Activated CD8-positive, alpha-beta T cell treated with anti-CD3 and anti-CD28 coated beads, Interleukin-2, amount 10 ng/mL, durations not matched to agents 7 days and 5 days (primary cell): ENCODE results near the gene SFXN1. TPM values are rescaled to one million over a fixed set of nuclear protein-coding genes. Genes with fewer than 3 reads are reported as not detected.
A peak's percentile ranks its signal among the peaks of the same experiment; 100 is the strongest.
"Not testable (repeated sequence)": the region's sequence is repeated elsewhere in the genome, so short reads cannot be mapped to it uniquely, and the experiment has no call there.

Experiments used
- ATAC-seq: fragments of 150-1000 bp; cut with Tn5 transposase; one replicate; pipeline ENCODE4 v1.10.0; 2021; ENCODE audit warnings: moderate library complexity
- CTCF ChIA-PET: fragments of 350-600 bp; sonication (Branson Sonifier 250); formaldehyde crosslinking; loops from one replicate; lab custom pipeline; 2021; ENCODE audit warnings: antibody characterized with exemption; lab: Charles Lee
- POLR2A ChIA-PET: fragments of 350-600 bp; sonication (Branson Sonifier 250); formaldehyde crosslinking; loops from one replicate; lab custom pipeline; 2021; ENCODE audit warnings: antibody characterized with exemption; lab: Charles Lee
- DNase-seq: peaks from one replicate; pipeline ENCODE4 v3.0.0-alpha.2; 2020
- H3K27ac Mint-ChIP-seq: one replicate; pipeline ENCODE4 v1.8.0; 2021; ENCODE audit warnings: mild to moderate bottlenecking, mixed read lengths
- H3K27me3 Mint-ChIP-seq: one replicate; pipeline ENCODE4 v1.8.0; 2021; ENCODE audit warnings: low read depth, mixed read lengths
- H3K36me3 Mint-ChIP-seq: one replicate; pipeline ENCODE4 v1.8.0; 2021; ENCODE audit warnings: low read depth, mixed read lengths
- H3K4me1 Mint-ChIP-seq: one replicate; pipeline ENCODE4 v1.8.0; 2021; ENCODE audit warnings: low read depth, mixed read lengths
- H3K4me3 Mint-ChIP-seq: one replicate; pipeline ENCODE4 v1.8.0; 2021; ENCODE audit warnings: mild to moderate bottlenecking, mixed read lengths
- H3K9me3 Mint-ChIP-seq: one replicate; pipeline ENCODE4 v1.8.0; 2022; ENCODE audit warnings: mixed read lengths; ENCODE audit not compliant: insufficient read depth
- total RNA-seq, 2 experiments: library from RNA; stranded (reverse); gene quantifications; one replicate each; pipeline ENCODE4 v1.2.3, GENCODE V29; 2021

SFXN1 gene
- total RNA-seq, 2 experiments from 2014 or later = 261 to 271 TPM

GRCh38 chr5:175520873-175521272 is 42.5 kb downstream of the SFXN1 start:
- ATAC-seq (no peak), DNase-seq (peak; percentile 23)
- Mint-ChIP-seq H3K27ac (peak overlapping the region; percentile 94), H3K9me3 (peaks cover 12% of the 10 kb centered on the region), H3K36me3 (peaks cover 86% of the 10 kb centered on the region), H3K4me3 (peak overlapping the region; percentile 62), H3K27me3 (no peaks in the 10 kb centered on the region), H3K4me1 (peaks cover 89% of the 10 kb centered on the region)
- CTCF ChIA-PET = interaction anchor here (0.7 to 7.9 kb wide), 6 partner anchors 9 to 56 kb away, joined by 3 to 70 read pairs (median 6); no protein-coding TSS in a partner anchor
- POLR2A ChIA-PET = interaction anchor here (0.7 to 3.5 kb wide), 4 partner anchors 37 to 133 kb away, joined by 3 to 15 read pairs (median 4); no protein-coding TSS in a partner anchor

GRCh38 chr5:175521313-175521833 is 43.0 kb downstream of the SFXN1 start:
- ATAC-seq = peak; percentile 60
- DNase-seq = peak; percentile 54
- POLR2A ChIA-PET = interaction anchor here (0.7 to 3.5 kb wide), 4 partner anchors 38 to 133 kb away, joined by 3 to 15 read pairs (median 4); no protein-coding TSS in a partner anchor
- Mint-ChIP-seq H3K36me3 (peaks cover 83% of the 10 kb centered on the region), H3K4me3 (peak overlapping the region; percentile 62), H3K9me3 (peaks cover 12% of the 10 kb centered on the region), H3K27me3 (no peaks in the 10 kb centered on the region), H3K27ac (peak overlapping the region; percentile 94), H3K4me1 (peaks cover 87% of the 10 kb centered on the region)
- CTCF ChIA-PET = interaction anchor here (0.7 to 7.9 kb wide), 6 partner anchors 10 to 208 kb away, joined by 3 to 70 read pairs (median 6); no protein-coding TSS in a partner anchor

GRCh38 chr5:175523292-175523691 is 44.9 kb downstream of the SFXN1 start:
- H3K27ac Mint-ChIP-seq = peak overlapping the region; percentile 84
- peak overlapping the region; percentile 57 for H3K4me3 Mint-ChIP-seq
- POLR2A ChIA-PET = interaction anchor here (0.9 to 1.0 kb wide), 2 partner anchors 43 kb away, joined by 3 to 5 read pairs; no protein-coding TSS in a partner anchor
- CTCF ChIA-PET = interaction anchor here (0.9 to 7.9 kb wide), 3 partner anchors 11 to 59 kb away, joined by 3 to 70 read pairs (median 5); no protein-coding TSS in a partner anchor
- H3K9me3 Mint-ChIP-seq = peaks cover 9% of the 10 kb centered on the region
- H3K36me3 Mint-ChIP-seq = peaks cover 78% of the 10 kb centered on the region
- no peaks in the 10 kb centered on the region for H3K27me3 Mint-ChIP-seq
- peaks cover 72% of the 10 kb centered on the region for H3K4me1 Mint-ChIP-seq
- DNase-seq = no peak
- ATAC-seq = no peak

GRCh38 chr5:175524211-175524610 is 45.9 kb downstream of the SFXN1 start:
- Mint-ChIP-seq H3K9me3 (peaks cover 1% of the 10 kb centered on the region), H3K36me3 (peaks cover 74% of the 10 kb centered on the region), H3K4me1 (peaks cover 63% of the 10 kb centered on the region), H3K27me3 (no peaks in the 10 kb centered on the region), H3K27ac (peak overlapping the region; percentile 44), H3K4me3 (peak overlapping the region; percentile 22)
- ATAC-seq (no peak), DNase-seq (no peak)
- ChIA-PET POLR2A (interaction anchor here (0.9 kb wide), 1 partner anchor 44 kb away, joined by 3 read pairs; no protein-coding TSS in a partner anchor), CTCF (interaction anchor here (2.7 to 7.9 kb wide), 2 partner anchors 10 to 177 kb away, joined by 8 to 70 read pairs; no protein-coding TSS in a partner anchor)

GRCh38 chr5:175526691-175527090 is 48.3 kb downstream of the SFXN1 start:
- peaks cover 47% of the 10 kb centered on the region for H3K4me1 Mint-ChIP-seq
- DNase-seq (no peak), ATAC-seq (no peak)
- H3K27me3 Mint-ChIP-seq = no peaks in the 10 kb centered on the region
- CTCF ChIA-PET = interaction anchor here (0.8 to 2.7 kb wide), 3 partner anchors 9 to 174 kb away, joined by 3 to 8 read pairs (median 3); no protein-coding TSS in a partner anchor
- H3K9me3 Mint-ChIP-seq = no peaks in the 10 kb centered on the region
- peaks cover 70% of the 10 kb centered on the region for H3K36me3 Mint-ChIP-seq
- H3K4me3 Mint-ChIP-seq = no peak overlapping the region
- POLR2A ChIA-PET = interaction anchor here (0.6 to 2.6 kb wide), 2 partner anchors 10 to 238 kb away, joined by 4 to 11 read pairs; no protein-coding TSS in a partner anchor
- H3K27ac Mint-ChIP-seq = no peak overlapping the region

- H3K36me3 Mint-ChIP-seq = peaks cover 54% of the 10 kb centered on the region
- ATAC-seq (no peak), DNase-seq (no peak)
- H3K9me3 Mint-ChIP-seq = no peaks in the 10 kb centered on the region
- H3K27me3 Mint-ChIP-seq = no peaks in the 10 kb centered on the region
- ChIA-PET POLR2A (interaction anchor here (0.6 kb wide), 1 partner anchor 15 kb away, joined by 3 read pairs; no protein-coding TSS in a partner anchor), CTCF (interaction anchor here (0.7 to 9.5 kb wide), 8 partner anchors 10 to 198 kb away, joined by 3 to 109 read pairs (median 6); no protein-coding TSS in a partner anchor)
- no peak overlapping the region for H3K4me3 Mint-ChIP-seq
- peaks cover 44% of the 10 kb centered on the region for H3K4me1 Mint-ChIP-seq
- no peak overlapping the region for H3K27ac Mint-ChIP-seq
These were observed 53.0 kb downstream of the SFXN1 start for GRCh38 chr5:175531361-175531760.

- ChIA-PET POLR2A (interaction anchor here (0.6 to 1.2 kb wide), 4 partner anchors 119 to 1002 kb away, joined by 3 to 4 read pairs (median 3); partner anchors contain the start of gene HRH2), CTCF (interaction anchor here (0.6 to 9.5 kb wide), 64 partner anchors 8 to 1846 kb away, joined by 3 to 109 read pairs (median 6); partner anchors contain the start of gene HRH2)
- ATAC-seq (peak; percentile 99), DNase-seq (peak; percentile 89)
- Mint-ChIP-seq H3K27ac (no peak overlapping the region), H3K27me3 (no peaks in the 10 kb centered on the region), H3K4me3 (peak overlapping the region; percentile 9), H3K4me1 (peaks cover 52% of the 10 kb centered on the region), H3K36me3 (peaks cover 35% of the 10 kb centered on the region), H3K9me3 (no peaks in the 10 kb centered on the region)
These were observed 55.9 kb downstream of the SFXN1 start for GRCh38 chr5:175534070-175534932.

GRCh38 chr5:175535331-175535730 is 57.0 kb downstream of the SFXN1 start:
- H3K9me3 Mint-ChIP-seq, H3K4me3 Mint-ChIP-seq, POLR2A ChIA-PET, H3K27ac Mint-ChIP-seq, DNase-seq, H3K27me3 Mint-ChIP-seq, ATAC-seq: not testable (repeated sequence)
- Mint-ChIP-seq H3K36me3 (peaks cover 29% of the 10 kb centered on the region), H3K4me1 (peaks cover 52% of the 10 kb centered on the region)
- CTCF ChIA-PET = interaction anchor here (1.1 to 9.5 kb wide), 23 partner anchors 10 to 584 kb away, joined by 3 to 109 read pairs (median 17); partner anchors contain the start of genes HRH2 and SFXN1

- H3K36me3 Mint-ChIP-seq = peaks cover 25% of the 10 kb centered on the region
- ChIA-PET CTCF (interaction anchor here (1.1 to 9.5 kb wide), 4 partner anchors 58 to 166 kb away, joined by 3 to 109 read pairs (median 31); partner anchors contain the start of gene SFXN1), POLR2A (no interaction called here)
- ATAC-seq (no peak), DNase-seq (no peak)
- H3K27me3 Mint-ChIP-seq = no peaks in the 10 kb centered on the region
- no peaks in the 10 kb centered on the region for H3K9me3 Mint-ChIP-seq
- no peak overlapping the region for H3K27ac Mint-ChIP-seq
- H3K4me3 Mint-ChIP-seq = no peak overlapping the region
- peaks cover 52% of the 10 kb centered on the region for H3K4me1 Mint-ChIP-seq
These were observed 57.4 kb downstream of the SFXN1 start for GRCh38 chr5:175535796-175536195.

GRCh38 chr5:175538576-175538975 is 60.2 kb downstream of the SFXN1 start:
- Mint-ChIP-seq H3K27ac (peak overlapping the region; percentile 14), H3K36me3 (peaks cover 9% of the 10 kb centered on the region), H3K4me1 (peaks cover 47% of the 10 kb centered on the region), H3K9me3 (no peaks in the 10 kb centered on the region), H3K27me3 (no peaks in the 10 kb centered on the region), H3K4me3 (no peak overlapping the region)
- ATAC-seq (no peak), DNase-seq (no peak)
- ChIA-PET POLR2A (no interaction called here), CTCF (interaction anchor here (1.0 to 3.0 kb wide), 5 partner anchors 120 to 191 kb away, joined by 3 to 12 read pairs (median 5); no protein-coding TSS in a partner anchor)

- no peak for DNase-seq
- no peak for ATAC-seq
- Mint-ChIP-seq H3K4me3 (no peak overlapping the region), H3K4me1 (peaks cover 37% of the 10 kb centered on the region), H3K36me3 (peaks cover 3% of the 10 kb centered on the region), H3K27ac (no peak overlapping the region), H3K27me3 (peaks cover 1% of the 10 kb centered on the region), H3K9me3 (no peaks in the 10 kb centered on the region)
- ChIA-PET CTCF (interaction anchor here (1.2 to 3.0 kb wide), 5 partner anchors 10 to 190 kb away, joined by 3 to 12 read pairs (median 4); no protein-coding TSS in a partner anchor), POLR2A (interaction anchor here (1.1 kb wide), 1 partner anchor 115 kb away, joined by 3 read pairs; no protein-coding TSS in a partner anchor)
These were observed 61.6 kb downstream of the SFXN1 start for GRCh38 chr5:175539936-175540335.
